ENCODE data around the gene MACROD2.

- no peak for TF ChIP-seq POLR2AphosphoS5 (IDR thresholded peaks at IDR 0.05)
- no peak for TF ChIP-seq EP300 (IDR thresholded peaks at IDR 0.05; ENCODE audit: low read depth)
These were observed 1637.4 kb downstream of the MACROD2 start for GRCh38 chr20:15632680-15633079.
